ENCODE measurements around the gene RNASEL.

- TF ChIP-seq RAD21 (IDR thresholded peaks at IDR 0.05; ENCODE audit: low read length): no peak
- no peak for TF ChIP-seq FOS (IDR thresholded peaks at IDR 0.05; ENCODE audit: low read depth, low read length)
- TF ChIP-seq RFX5 (IDR thresholded peaks at IDR 0.05; ENCODE audit: low read depth, low read length): no peak
- no peak for TF ChIP-seq CTCF (conservative IDR thresholded peaks at IDR 0.05; ENCODE audit: low read depth, low read length)
- TF ChIP-seq CEBPB (IDR thresholded peaks at IDR 0.05; ENCODE audit: low read depth, low read length): no peak
- no peak for TF ChIP-seq POLR2A (IDR thresholded peaks at IDR 0.05; ENCODE audit: low read depth, low read length)
- no peak for TF ChIP-seq MAFK (IDR thresholded peaks at IDR 0.05; ENCODE audit: low read depth, low read length)
- TF ChIP-seq ELK1 (IDR thresholded peaks at IDR 0.05; ENCODE audit: borderline replicate concordance, low read depth, low read length): no peak
- no peak for TF ChIP-seq USF2 (IDR thresholded peaks at IDR 0.05; ENCODE audit: low read depth, low read length)
- TF ChIP-seq NFE2L2 (IDR thresholded peaks at IDR 0.05; ENCODE audit: low read depth, low read length): no peak
- TF ChIP-seq RCOR1 (IDR thresholded peaks at IDR 0.05; ENCODE audit: insufficient replicate concordance, low read length): no peak
- no peak for TF ChIP-seq BHLHE40 (IDR thresholded peaks at IDR 0.05; ENCODE audit: low read depth, low read length)
- TF ChIP-seq MAZ (IDR thresholded peaks at IDR 0.05; ENCODE audit: borderline replicate concordance, low read depth, low read length): no peak
These were observed 27.6 kb downstream of the RNASEL start for GRCh38 chr1:182561456-182561855.
